LNCaP clone FGC (cell line): ENCODE data around the gene MRM2.

Experiments used
- DNase-seq: peaks from one replicate; pipeline ENCODE4 v3.0.0-alpha.2; 2011; ENCODE audit warnings: low read depth
- H3K4me3 ChIP-seq: 2 replicates; pipeline ENCODE4 v1.5.1; 2011; ENCODE audit warnings: mild to moderate bottlenecking, low read depth, low read length, control low read depth
- CTCF ChIP-seq: IDR thresholded peaks from 2 replicates; pipeline ENCODE4 v1.5.1; 2012; ENCODE audit warnings: mild to moderate bottlenecking; ENCODE audit not compliant: control insufficient read depth, insufficient read depth; ENCODE audit errors: extremely low read depth

MRM2 gene

GRCh38 chr7:2211926-2212325, 30.1 kb downstream of the MRM2 start:
- no peak for TF ChIP-seq CTCF
- H3K4me3 ChIP-seq, result no peak overlapping the region
- DNase-seq, result no peak

GRCh38 chr7:2211259-2211880, 30.6 kb downstream of the MRM2 start:
- no peak for TF ChIP-seq CTCF
- DNase-seq, result no peak
- no peak overlapping the region for H3K4me3 ChIP-seq

- no peak overlapping the region for H3K4me3 ChIP-seq
- no peak for TF ChIP-seq CTCF
- no peak for DNase-seq
Observed at GRCh38 chr7:2210551-2211258, 31.3 kb downstream of the MRM2 start.

GRCh38 chr7:2209961-2210323, 32.1 kb downstream of the MRM2 start:
- no peak for DNase-seq
- no peak for TF ChIP-seq CTCF
- no peak overlapping the region for H3K4me3 ChIP-seq

- no peak overlapping the region for H3K4me3 ChIP-seq
- TF ChIP-seq CTCF, result peak; percentile 85
- DNase-seq, result no peak
Observed at GRCh38 chr7:2209146-2209960, 32.7 kb downstream of the MRM2 start.

- no peak for TF ChIP-seq CTCF
- no peak overlapping the region for H3K4me3 ChIP-seq
- no peak for DNase-seq
Observed at GRCh38 chr7:2208712-2209111, 33.3 kb downstream of the MRM2 start.
